Endothelial cell of umbilical vein (primary cell): ENCODE measurements around the gene XIRP1. TPM values are rescaled to one million over a fixed set of nuclear protein-coding genes. Genes with fewer than 3 reads are reported as not detected.

Source experiments
- BruUV-seq: library from RNA; stranded (reverse); fragments of 400-500 nt; replicated peaks from 2 replicates; lab custom pipeline; 2021; lab: Mats Ljungman, UMichigan
- CTCF ChIA-PET: fragments of 300-600, 350-600 bp; sonication (Branson Sonifier 250); formaldehyde crosslinking; loops from one replicate; lab custom pipeline; 2021; ENCODE audit warnings: antibody characterized with exemption, inconsistent platforms; lab: Charles Lee
- POLR2A ChIA-PET: fragments of 300-600, 350-600 bp; sonication (Branson Sonifier 250); formaldehyde crosslinking; loops from one replicate; lab custom pipeline; 2021; ENCODE audit warnings: antibody characterized with exemption, inconsistent platforms; lab: Charles Lee
- DNase-seq: peaks from one replicate; pipeline ENCODE4 v3.0.0-alpha.2; 2011; ENCODE audit warnings: low read depth, low spot score
- FAIRE-seq: peaks from 2 replicates; lab custom pipeline; 2011; peaks lifted over from hg19 to GRCh38; lab: Jason Lieb, UNC
- H2AFZ ChIP-seq: 2 replicates; pipeline ENCODE4 v1.6.0; 2012; ENCODE audit warnings: low read depth, low read length, control low read depth, inconsistent platforms
- H3K27ac ChIP-seq: 2 replicates; pipeline ENCODE4 v1.5.1; 2011; ENCODE audit warnings: low read depth, mild to moderate bottlenecking, control low read depth, low read length, moderate library complexity; ENCODE audit not compliant: insufficient read depth
- H3K27me3 ChIP-seq, 2 experiments: 2 replicates each; pipeline versions ENCODE4 v1.6.0 to v1.6.1; 2011; ENCODE audit warnings: low read length in 2 of 2, mixed read lengths in 1 of 2; ENCODE audit not compliant: control insufficient read depth in 2 of 2, insufficient read depth in 2 of 2
- H3K36me3 ChIP-seq, 2 experiments: 2 replicates in 1 of 2; 3 replicates in 1 of 2; pipeline ENCODE4 v1.5.1; 2011; ENCODE audit warnings: low read length in 2 of 2, mild to moderate bottlenecking in 1 of 2, moderate library complexity in 1 of 2; ENCODE audit not compliant: control insufficient read depth in 2 of 2, insufficient read depth in 2 of 2; ENCODE audit errors: extremely low read depth in 1 of 2
- H3K4me1 ChIP-seq: 3 replicates; pipeline ENCODE4 v1.5.1; 2011; ENCODE audit warnings: mild to moderate bottlenecking, low read length; ENCODE audit not compliant: control insufficient read depth, insufficient read depth; ENCODE audit errors: extremely low read depth
- H3K4me2 ChIP-seq: 2 replicates; pipeline ENCODE4 v1.6.1; 2011; ENCODE audit warnings: low read length, control low read depth, mixed read lengths; ENCODE audit not compliant: insufficient read depth
- H3K4me3 ChIP-seq, 3 experiments: fragments of 200-600 bp in 1 of 3; sonication (generic), shearing (Covaris generic) in 1 of 3; replicated peaks in 1 of 3; 2 replicates each; pipeline ENCODE4 v1.5.1; 2011 to 2016; ENCODE audit warnings: control low read depth in 3 of 3, low read length in 3 of 3, mild to moderate bottlenecking in 2 of 3, inconsistent platforms in 1 of 3, low read depth in 1 of 3, moderate library complexity in 1 of 3; ENCODE audit not compliant: insufficient read depth in 1 of 3
- H3K79me2 ChIP-seq: 2 replicates; pipeline ENCODE4 v1.6.0; 2012; ENCODE audit warnings: low read length, inconsistent platforms; ENCODE audit not compliant: control insufficient read depth, insufficient read depth
- H3K9ac ChIP-seq: replicated peaks from 2 replicates; pipeline ENCODE3; 2011; ENCODE audit warnings: low read length, control low read depth; ENCODE audit not compliant: insufficient read depth; ENCODE audit errors: extremely low read depth
- H3K9me1 ChIP-seq: replicated peaks from 3 replicates; pipeline ENCODE4 v1.6.0; 2011; ENCODE audit warnings: mild to moderate bottlenecking, low read length; ENCODE audit not compliant: control insufficient read depth, insufficient read depth; ENCODE audit errors: extremely low read depth
- H3K9me3 ChIP-seq: replicated peaks from 2 replicates; pipeline ENCODE4 v1.5.1; 2012; ENCODE audit warnings: low read length, inconsistent platforms; ENCODE audit not compliant: control insufficient read depth, insufficient read depth
- H4K20me1 ChIP-seq: replicated peaks from 2 replicates; pipeline ENCODE3; 2011; ENCODE audit warnings: mild to moderate bottlenecking, low read length; ENCODE audit not compliant: control insufficient read depth, insufficient read depth; ENCODE audit errors: extremely low read depth
- FOS ChIP-seq: IDR thresholded peaks from 2 replicates; pipeline ENCODE4 v1.6.1; 2011; ENCODE audit warnings: mild to moderate bottlenecking, low read length, moderate library complexity, borderline replicate concordance; ENCODE audit not compliant: insufficient read depth
- JUN ChIP-seq: IDR thresholded peaks from 2 replicates; pipeline ENCODE4 v1.6.1; 2011; ENCODE audit warnings: borderline replicate concordance, low read depth; ENCODE audit not compliant: insufficient read length, insufficient read depth
- MAX ChIP-seq: IDR thresholded peaks from 2 replicates; pipeline ENCODE4 v1.6.1; 2011; ENCODE audit not compliant: insufficient read depth, insufficient read length
- POLR2A ChIP-seq: IDR thresholded peaks from 2 replicates; pipeline ENCODE4 v1.6.1; 2012; ENCODE audit warnings: low read depth, mild to moderate bottlenecking, control low read depth, low read length
- POLR2AphosphoS5 ChIP-seq: IDR thresholded peaks from 2 replicates; pipeline ENCODE4 v1.6.1; 2012; ENCODE audit warnings: low read depth, mild to moderate bottlenecking, control low read depth, low read length, moderate library complexity; ENCODE audit not compliant: insufficient read depth
- dilution Hi-C: fragments of 300-500 bp; cut with MboI; formaldehyde crosslinking; loops from one replicate; pipeline ENCODE4 v1.15.0; 2019; ENCODE audit warnings: low sequenced_read_pairs; ENCODE audit not compliant: extremely low pct_ligation_motif_present
- intact Hi-C: fragments of 100-400 bp; cut with micrococcal nuclease; formaldehyde crosslinking; loops from one replicate; pipeline ENCODE4 v1.10.0; 2022
- polyA plus RNA-seq, 4 experiments: library from polyadenylated mRNA; depleted of rRNA in 3 of 4; stranded (reverse) in 3 of 4; unstranded in 1 of 4; fragments of >200 nt; gene quantifications; 2 replicates each; pipeline versions ENCODE4 v1.2.1 to v1.2.3, GENCODE V29; 2011 to 2012; ENCODE audit warnings: missing spikeins in 1 of 4
- total RNA-seq: library from RNA; stranded (reverse); gene quantifications from 2 replicates; pipeline ENCODE4 v1.2.3, GENCODE V29; 2021

The XIRP1 gene
- total and polyA plus RNA-seq, 2 donors (not counting 3 experiments of a cell fraction or from before 2014, with no cell fraction given) = not detected

- no peaks in the 10 kb centered on the region for H3K79me2 ChIP-seq
- H3K9me3 ChIP-seq = no peaks in the 10 kb centered on the region
- H4K20me1 ChIP-seq = no peaks in the 10 kb centered on the region
- no peak overlapping the region for H3K4me3 ChIP-seq
- H3K9ac ChIP-seq = no peak overlapping the region
- no peaks in the 10 kb centered on the region for H3K36me3 ChIP-seq
- POLR2A ChIA-PET = no interaction called here
- no peaks in the 10 kb centered on the region for H3K27me3 ChIP-seq
- no peak overlapping the region for H3K27ac ChIP-seq
- intact Hi-C loops = no loop called here
- no peak for DNase-seq
- CTCF ChIA-PET = no interaction called here
- dilution Hi-C loops = no loop called here
- H3K4me2 ChIP-seq = no peak overlapping the region
- no TSS peak for BruUV-seq
- TF ChIP-seq POLR2A (no peak), JUN (no peak), FOS (no peak)
- H2AFZ ChIP-seq = no peak overlapping the region
- no peaks in the 10 kb centered on the region for H3K9me1 ChIP-seq
- peaks cover 29% of the 10 kb centered on the region for H3K4me1 ChIP-seq
- FAIRE-seq = no peak
Observed at GRCh38 chr3:39164414-39164813, 28.0 kb downstream of the XIRP1 start.

GRCh38 chr3:39158148-39158715 lies 34.2 kb downstream of the XIRP1 start:
- no peaks in the 10 kb centered on the region for H4K20me1 ChIP-seq
- dilution Hi-C loops = no loop called here

More at GRCh38 chr3:39158148-39158715, 34.2 kb downstream of the XIRP1 start:
- H3K9me3 ChIP-seq = no peaks in the 10 kb centered on the region
- H3K4me1 ChIP-seq = no peaks in the 10 kb centered on the region
- H2AFZ ChIP-seq = no peak overlapping the region
- no peak overlapping the region for H3K4me3 ChIP-seq
- intact Hi-C loops = no loop called here
- no peaks in the 10 kb centered on the region for H3K9me1 ChIP-seq
- peaks cover under 1% of the 10 kb centered on the region for H3K79me2 ChIP-seq
- H3K27ac ChIP-seq = no peak overlapping the region
- DNase-seq = no peak
- no peak overlapping the region for H3K4me2 ChIP-seq
- no peaks in the 10 kb centered on the region for H3K27me3 ChIP-seq
- no TSS peak for BruUV-seq
- no peaks in the 10 kb centered on the region for H3K36me3 ChIP-seq
- ChIA-PET CTCF (interaction anchor here (0.8 to 1.6 kb wide), 3 partner anchors 8 to 42 kb away, joined by 3 to 5 read pairs (median 4); no protein-coding TSS in a partner anchor), POLR2A (no interaction called here)
- TF ChIP-seq MAX (no peak), FOS (no peak), JUN (no peak), POLR2AphosphoS5 (no peak)
- H3K9ac ChIP-seq = no peak overlapping the region
- FAIRE-seq = no peak
